GM12865 (cell line): Measurements from ENCODE around the gene TUNAR.

ENCODE experiments used
- DNase-seq: peaks from one replicate; pipeline ENCODE4 v3.0.0; 2010; ENCODE audit warnings: low read depth
- H3K4me3 ChIP-seq: 2 replicates; pipeline ENCODE4 v1.5.1; 2011; ENCODE audit warnings: mild to moderate bottlenecking, low read depth, low read length, control low read depth
- TF ChIP-seq, protein P1 (sequence below): IDR thresholded peaks from 2 replicates; pipeline ENCODE4 v1.5.1; 2011; ENCODE audit warnings: low read length, control low read depth, low read depth, inconsistent platforms; ENCODE audit not compliant: insufficient read depth; ENCODE audit errors: missing control alignments

Gene TUNAR

GRCh38 chr14:95876761-95877538, at the start of gene TUNAR:
Gene TUNAR (plus strand): TSS chr14:95876832.
- DNase-seq: no peak
- no peak within 1 kb of the TSS for H3K4me3 ChIP-seq
- TF ChIP-seq, protein P1, sequence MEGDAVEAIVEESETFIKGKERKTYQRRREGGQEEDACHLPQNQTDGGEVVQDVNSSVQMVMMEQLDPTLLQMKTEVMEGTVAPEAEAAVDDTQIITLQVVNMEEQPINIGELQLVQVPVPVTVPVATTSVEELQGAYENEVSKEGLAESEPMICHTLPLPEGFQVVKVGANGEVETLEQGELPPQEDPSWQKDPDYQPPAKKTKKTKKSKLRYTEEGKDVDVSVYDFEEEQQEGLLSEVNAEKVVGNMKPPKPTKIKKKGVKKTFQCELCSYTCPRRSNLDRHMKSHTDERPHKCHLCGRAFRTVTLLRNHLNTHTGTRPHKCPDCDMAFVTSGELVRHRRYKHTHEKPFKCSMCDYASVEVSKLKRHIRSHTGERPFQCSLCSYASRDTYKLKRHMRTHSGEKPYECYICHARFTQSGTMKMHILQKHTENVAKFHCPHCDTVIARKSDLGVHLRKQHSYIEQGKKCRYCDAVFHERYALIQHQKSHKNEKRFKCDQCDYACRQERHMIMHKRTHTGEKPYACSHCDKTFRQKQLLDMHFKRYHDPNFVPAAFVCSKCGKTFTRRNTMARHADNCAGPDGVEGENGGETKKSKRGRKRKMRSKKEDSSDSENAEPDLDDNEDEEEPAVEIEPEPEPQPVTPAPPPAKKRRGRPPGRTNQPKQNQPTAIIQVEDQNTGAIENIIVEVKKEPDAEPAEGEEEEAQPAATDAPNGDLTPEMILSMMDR: no peak

DNA sequence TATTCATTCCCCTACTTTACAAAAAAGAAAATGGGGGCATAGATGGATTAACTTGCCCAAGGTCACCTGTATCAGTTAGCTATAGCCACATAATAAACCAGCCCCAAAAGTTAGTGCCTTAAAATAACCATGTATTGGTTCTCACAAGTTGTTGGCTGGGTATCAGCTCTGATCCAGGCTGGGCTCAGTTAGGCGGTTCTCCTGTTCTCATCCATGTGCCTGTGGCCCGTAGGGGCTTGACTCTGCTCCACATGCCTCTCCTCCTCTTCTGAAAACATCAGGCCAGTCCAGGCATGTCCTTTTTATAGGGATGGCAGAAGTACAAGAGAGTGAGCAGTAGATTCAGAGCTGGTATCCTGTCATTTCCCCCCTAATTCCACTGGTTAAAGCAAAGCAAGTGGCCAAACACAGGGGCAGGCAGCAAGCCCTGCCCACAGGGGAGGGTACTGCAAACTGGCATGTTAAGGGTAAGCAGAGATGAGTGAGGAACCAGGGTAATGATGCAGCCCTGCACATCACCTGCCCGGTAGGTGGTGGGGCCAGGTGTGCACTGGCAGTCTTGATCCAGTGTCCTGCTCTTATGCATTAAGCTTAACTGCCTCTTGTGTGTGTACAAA, 47.9 kb upstream of the TUNAR start:
- no peak overlapping the region for H3K4me3 ChIP-seq
- DNase-seq: no peak
- TF ChIP-seq, protein P1: no peak

GRCh38 chr14:95829321-95829720, 47.3 kb upstream of the TUNAR start:
- no peak overlapping the region for H3K4me3 ChIP-seq
- DNase-seq: no peak
- TF ChIP-seq, protein P1: no peak

GRCh38 chr14:95830386-95830785, 46.2 kb upstream of the TUNAR start:
- DNase-seq: no peak
- TF ChIP-seq, protein P1: no peak
- no peak overlapping the region for H3K4me3 ChIP-seq

GRCh38 chr14:95831041-95831440, 45.6 kb upstream of the TUNAR start:
- TF ChIP-seq, protein P1: no peak
- H3K4me3 ChIP-seq: no peak overlapping the region
- DNase-seq: no peak

DNA sequence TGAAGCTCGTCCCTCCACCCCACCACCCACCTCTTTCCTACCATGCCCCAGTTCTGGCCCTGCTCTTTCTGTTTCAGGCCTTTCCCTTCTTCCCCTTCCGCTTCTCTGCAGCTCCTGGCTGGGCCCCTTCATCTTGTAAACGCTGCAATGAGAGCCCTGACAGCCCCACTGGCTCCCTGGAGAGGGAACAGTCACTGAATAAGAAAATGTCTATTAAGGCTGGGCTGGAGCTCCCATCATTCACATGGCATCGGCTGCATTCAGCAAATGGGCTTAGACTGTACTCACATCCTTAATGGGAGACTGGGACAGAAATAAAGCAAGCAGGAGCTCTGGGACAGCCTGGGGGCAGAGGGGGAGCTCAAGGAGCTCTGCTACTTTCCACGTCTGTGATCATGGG, 45.2 kb upstream of the TUNAR start:
- H3K4me3 ChIP-seq: no peak overlapping the region
- DNase-seq: no peak
- TF ChIP-seq, protein P1: no peak
